Left renal pelvis (tissue), 4 donors: ENCODE measurements around the gene ATP10A. TPM values are rescaled to one million over a fixed set of nuclear protein-coding genes. Genes with fewer than 3 reads are reported as not detected.
A peak's percentile ranks its signal among the peaks of the same experiment; 100 is the strongest.

Experiments
- DNase-seq, 4 donors: peaks; one replicate each; pipeline ENCODE4 v3.0.0-alpha.2; 2013; ENCODE audit warnings: low read depth in 4 of 4, low spot score in 3 of 4
- polyA plus RNA-seq, 4 donors: library from polyadenylated mRNA; unstranded; fragments of 120-200 nt; gene quantifications; one replicate each; pipeline ENCODE4 v1.2.1, GENCODE V29; 2013; ENCODE audit not compliant: insufficient read length in 4 of 4

The ATP10A gene
- polyA plus RNA-seq, 4 donors: 2.8 to 6.1 (median 4.0) TPM

DNA sequence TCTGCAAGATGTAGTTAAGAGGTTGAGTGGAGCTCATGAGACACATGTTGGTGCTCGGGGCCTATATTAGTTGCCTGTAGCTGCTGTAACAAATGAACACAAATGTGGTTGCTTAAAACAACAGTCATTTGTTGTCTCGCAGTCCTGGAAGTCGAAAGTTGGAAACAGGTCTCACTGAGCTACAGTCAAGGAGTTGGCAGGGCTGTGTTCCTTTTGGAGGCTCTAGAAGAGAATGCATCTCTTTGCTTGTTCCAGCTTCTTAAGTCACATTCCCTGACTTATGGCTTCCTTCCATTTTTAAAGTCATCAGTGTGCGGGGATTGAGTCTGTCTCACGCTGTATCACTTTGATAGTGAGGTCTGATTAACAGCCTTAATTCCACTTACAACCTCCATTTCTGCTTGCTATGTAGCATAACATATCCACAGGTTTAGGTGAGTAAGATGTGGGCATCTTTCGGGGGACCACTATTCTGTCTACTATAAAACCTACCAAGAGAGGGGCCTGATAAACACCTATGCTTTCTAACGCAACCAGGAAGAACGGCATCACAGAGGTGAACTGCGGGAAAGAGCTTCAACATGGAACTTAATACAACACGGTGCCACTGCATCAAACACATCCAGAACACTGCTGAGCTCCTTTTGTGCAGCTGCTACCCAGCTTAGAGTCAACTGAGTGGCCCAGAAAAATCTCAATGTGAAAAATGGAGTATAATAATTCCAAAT is 119.4 kb downstream of the ATP10A start:
- DNase-seq: no peak

GRCh38 chr15:25742776-25743547 is 120.2 kb downstream of the ATP10A start:
- no peak for DNase-seq

GRCh38 chr15:25742041-25742730 is 120.9 kb downstream of the ATP10A start:
- DNase-seq: no peak

DNA sequence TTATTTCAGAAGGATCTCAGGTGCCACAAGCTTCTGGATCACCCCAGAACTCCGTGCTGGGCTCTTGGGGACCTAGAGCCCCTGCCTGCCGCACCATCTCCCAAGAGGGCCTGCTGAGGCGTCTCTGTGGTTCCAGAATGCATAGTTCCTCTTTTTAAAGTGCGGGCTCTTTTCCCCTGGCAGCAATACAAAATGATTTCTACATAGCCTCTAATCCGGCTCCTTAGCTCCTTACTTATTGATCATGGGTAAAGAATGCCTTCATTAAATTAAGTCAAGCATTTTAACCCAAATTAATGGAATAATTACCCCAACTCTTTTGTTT is 121.9 kb downstream of the ATP10A start:
- DNase-seq: no peak

DNA sequence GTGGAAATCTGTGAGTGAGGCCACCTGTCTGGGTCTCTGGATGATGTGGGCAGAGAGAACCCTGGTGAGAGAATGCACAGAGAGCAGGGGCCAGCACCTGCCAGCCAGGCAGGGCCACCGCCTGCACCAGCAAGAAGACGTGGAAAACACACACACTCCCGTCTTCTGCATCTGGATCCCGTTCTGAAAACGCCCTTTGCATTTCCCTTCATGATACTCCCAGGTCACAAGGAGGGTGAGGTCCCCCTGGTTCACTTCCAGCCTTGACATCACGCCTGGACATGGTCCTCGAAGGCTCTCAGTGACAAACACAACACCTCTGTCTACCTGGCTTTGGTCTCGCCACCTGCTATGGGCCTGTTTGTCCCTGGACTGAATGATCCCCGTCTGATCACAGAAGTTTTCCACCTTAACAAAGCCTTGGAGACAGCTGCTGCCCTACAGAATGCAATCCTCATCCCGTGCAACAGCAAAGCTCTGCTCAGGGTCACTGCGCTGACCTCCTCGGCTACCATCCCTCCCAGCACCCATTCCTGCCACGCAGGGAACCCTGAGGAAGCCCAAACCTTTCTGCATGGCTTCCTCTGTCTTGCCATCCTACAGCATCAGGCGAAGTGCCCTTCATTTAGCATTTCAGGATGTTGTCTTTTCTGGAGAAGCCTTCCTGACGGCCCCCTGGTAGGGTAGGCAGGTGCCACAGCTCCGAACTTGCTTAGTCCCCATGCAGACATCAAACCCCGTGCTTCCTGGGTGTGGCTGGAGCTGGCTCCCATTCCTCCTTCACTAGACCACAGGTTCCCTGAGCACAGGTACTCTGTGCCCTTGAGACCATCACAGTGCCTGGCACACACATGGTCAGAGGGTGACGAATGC is 122.5 kb downstream of the ATP10A start:
- no peak for DNase-seq

GRCh38 chr15:25739687-25740121 is 123.4 kb downstream of the ATP10A start:
- DNase-seq: peak in 2 of 4 donors; percentile 14 to 20

DNA sequence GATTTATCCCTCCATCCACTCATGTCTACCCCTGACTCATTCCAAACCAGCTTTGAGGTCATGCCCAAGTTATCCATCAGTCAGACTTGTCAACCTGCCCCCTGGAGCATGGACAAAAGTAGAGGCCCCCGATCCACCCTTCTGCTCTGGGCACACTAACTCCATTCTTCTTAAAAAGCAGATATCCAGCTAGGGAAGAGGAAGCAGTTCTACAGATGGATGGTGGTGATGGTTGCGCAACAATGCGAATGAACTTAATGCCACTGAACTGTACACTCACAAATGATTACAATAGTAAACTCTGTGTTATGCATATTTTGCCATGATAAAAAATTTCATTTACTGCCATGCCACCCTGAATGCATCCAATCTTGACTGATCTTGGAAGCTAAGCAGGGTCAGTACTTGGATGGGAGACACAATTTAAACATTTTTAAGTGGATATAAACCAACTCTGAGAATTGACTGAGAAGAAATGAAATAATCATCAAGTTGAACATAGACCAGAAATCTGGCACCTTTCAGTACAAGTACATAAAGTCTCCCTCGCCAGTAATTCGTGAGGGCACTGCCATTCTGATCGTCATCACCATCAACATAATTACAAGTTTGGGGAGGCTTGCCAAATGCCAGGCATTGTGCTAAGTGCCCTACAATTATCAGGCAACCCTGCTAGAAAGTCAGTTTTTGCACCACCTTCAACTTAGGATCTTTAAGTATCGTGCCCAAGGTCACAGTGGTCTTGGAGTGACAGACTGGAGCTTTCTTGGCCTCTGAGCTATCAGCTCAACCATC is 124.8 kb downstream of the ATP10A start:
- no peak for DNase-seq

DNA sequence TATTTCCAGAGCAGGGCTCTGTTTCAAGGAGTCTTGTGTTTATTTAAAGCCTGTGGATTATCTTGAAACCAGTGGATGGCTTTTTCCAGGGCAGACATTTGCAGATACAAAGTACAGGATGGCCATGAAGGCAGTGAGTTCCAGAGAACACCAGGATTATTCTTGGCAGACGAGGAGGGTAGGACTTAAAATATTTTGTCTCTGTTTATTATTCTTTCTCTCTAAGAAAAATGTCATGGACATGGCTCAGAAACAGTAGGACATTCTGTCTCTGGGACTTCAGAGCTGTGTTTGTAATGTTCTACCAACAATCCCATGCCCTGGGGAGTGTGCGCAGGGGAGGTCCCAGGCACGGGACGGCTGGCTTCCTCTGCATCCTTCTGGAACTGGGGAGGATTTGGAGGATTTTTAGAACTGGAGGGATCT is 125.9 kb downstream of the ATP10A start:
- no peak for DNase-seq

DNA sequence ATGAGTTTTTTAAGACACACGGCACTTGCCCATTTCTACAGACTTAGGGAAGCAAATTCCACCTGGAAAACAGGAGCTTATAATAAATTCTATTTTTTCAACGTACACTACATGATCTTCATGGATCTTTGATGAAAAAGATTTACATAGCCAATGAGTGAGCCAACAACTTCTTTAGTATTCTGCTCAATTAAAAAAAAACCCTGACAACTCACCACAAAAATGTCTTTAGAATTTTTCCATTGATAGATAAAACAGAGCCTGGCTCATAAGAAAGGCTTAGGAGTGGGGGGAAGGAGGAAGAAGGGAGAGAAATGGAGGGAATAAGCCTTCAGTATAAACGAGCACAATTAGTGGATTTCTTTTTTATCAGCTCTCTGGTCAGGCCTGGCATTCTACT is 126.7 kb downstream of the ATP10A start:
- no peak for DNase-seq

DNA sequence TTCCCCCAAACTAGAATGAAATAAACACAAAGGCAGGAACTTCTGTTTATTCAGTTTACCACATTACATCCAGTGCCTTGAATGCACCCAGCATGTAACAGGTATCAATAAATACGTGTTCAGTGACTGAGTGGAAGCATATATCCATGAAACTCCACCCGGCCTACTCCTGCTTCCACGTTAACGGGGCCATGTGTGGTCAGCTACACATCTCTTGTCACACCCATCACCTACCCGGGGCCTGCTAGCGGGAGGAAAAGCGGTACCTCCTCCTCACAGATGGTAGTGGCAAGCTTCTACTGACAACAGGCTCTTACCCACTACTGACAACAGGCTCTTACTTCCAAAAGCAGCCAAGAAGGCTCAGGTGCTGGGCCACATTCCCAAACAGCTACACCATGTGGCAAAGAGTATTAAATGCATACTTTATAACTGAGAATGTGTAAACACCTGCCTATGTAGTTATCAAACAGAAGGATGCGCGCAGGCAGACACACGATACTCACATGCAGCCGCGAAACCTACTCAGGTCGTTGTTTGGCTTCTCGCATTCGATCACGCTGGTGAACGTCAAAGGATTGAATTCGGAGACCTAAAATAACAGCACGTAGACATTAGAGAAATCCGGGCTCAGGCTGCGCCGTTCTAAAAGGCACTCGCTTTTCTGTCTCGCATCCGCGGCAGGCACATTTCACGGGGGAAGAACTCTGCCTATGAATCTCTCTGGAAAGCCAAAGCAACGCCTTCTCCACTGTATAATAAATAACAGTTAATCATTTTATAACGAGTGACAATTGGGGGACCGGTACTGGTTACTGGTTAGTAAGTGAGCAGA is 127.4 kb downstream of the ATP10A start:
- no peak for DNase-seq

GRCh38 chr15:25734680-25735355 is 128.3 kb downstream of the ATP10A start:
- no peak for DNase-seq

DNA sequence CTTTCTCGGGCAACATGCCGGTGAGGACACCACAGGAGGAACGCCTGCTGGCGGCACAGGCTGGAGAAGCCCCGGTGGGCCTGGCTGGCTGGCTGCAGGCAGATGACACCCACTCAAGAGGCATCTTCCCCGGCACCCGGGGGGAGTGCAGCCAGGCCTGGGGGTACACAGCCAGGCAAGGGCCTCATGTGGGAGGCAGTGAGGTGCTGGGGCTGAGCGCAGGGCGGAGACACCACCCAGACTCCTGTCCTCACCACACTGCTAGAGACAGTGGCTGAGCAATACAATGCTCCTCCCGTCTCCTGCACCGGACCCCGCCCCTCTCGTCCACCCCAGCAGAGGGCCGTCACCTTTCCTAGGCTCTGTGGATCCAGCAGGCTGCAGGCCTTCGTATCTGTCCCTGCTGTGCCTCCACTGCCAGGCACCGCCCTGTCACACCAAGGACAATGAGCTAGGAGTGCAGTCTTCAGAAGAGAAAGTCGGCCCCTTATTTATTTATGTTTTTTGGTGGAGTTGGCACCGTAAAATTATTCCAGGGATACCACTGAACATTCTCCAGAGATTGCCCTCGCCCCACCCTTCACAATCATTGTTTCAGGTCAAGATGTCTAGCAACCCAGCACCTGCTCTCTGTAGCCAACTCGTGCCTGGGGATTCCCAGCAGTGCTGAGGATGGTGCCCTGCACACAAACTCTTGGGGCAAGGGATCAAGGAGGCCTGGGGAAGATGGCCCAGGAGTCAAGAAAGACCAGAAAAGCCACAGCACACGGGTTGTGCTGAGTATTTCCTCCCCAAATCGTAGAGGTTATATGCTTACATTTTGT is 129.1 kb downstream of the ATP10A start:
- DNase-seq: no peak

- no peak for DNase-seq
These were observed 129.9 kb downstream of the ATP10A start for GRCh38 chr15:25733036-25733855.

GRCh38 chr15:25732191-25732590 is 130.9 kb downstream of the ATP10A start:
- no peak for DNase-seq

DNA sequence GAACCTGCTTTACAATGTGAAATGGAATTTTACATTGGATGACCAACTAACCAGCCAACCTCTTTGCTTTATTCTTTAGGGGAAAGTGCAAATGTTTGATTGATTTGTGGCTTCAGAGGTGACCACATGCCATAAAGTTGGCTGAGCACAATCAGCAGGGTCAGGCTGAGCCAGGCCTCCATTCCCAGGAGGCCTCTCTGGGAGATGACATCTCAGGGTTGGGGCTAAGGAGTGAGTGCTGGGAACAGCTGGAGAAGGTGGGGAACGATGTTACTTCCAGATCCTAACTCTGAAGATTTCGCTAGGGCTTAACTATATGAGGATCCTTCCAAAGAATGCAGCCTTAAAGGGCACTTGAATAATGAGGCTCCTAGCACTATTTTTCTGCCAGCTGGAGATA is 131.7 kb downstream of the ATP10A start:
- DNase-seq: no peak

DNA sequence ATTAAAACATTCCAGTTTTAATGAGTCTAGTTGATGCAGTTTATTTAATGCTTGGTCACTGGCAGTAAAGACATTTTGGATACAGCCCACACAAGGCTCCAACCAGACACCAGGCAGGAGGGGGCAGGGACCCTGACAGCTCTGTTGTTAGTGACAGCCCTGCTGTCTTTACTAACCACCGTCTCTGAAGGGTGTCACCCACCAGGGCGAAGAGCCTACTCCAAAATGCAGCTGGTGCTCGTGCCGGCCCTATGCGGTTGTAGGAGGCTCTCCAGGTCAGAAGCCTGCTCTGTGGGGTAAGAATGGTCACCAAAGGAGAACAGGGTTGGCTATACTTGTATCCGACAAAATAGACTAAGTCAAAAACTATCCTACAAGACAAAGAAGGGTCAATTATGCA is 132.2 kb downstream of the ATP10A start:
- DNase-seq: no peak

DNA sequence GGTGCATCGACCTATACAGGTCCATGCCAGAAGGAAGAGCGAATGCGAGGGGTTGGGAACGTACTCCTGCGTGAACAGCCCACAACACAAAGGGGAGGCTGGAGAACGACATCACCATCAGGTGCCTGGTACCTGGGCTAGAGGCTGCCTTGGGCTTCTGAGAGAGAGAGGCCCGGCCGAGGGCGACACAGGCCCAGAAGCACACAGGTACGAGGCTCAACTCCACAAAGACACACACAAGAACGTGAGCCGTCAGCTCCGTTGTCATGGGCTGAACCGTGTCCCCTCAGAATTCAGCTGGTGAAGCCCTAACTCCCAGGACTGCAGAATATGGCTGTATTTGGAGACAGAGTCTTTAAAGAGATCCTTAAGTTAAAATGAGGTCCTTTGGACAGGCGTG is 134.3 kb downstream of the ATP10A start:
- no peak for DNase-seq
